T-helper 2 cell treated with Interferon-gamma antibody and Interleukin-4, amounts not matched to agents 100 ng/mL and 5 ng/mL, for 36 hours (primary cell): ENCODE results near the gene KIAA1958. TPM values are rescaled to one million over a fixed set of nuclear protein-coding genes. Genes with fewer than 3 reads are reported as not detected.
"Not testable (repeated sequence)": the region's sequence is repeated elsewhere in the genome, so short reads cannot be mapped to it uniquely, and the experiment has no call there.

Source experiments
- intact Hi-C: fragments of 100-400 bp; cut with micrococcal nuclease; formaldehyde crosslinking; loops from one replicate; pipeline ENCODE4 v1.15.1; 2023
- total RNA-seq: library from RNA; stranded (reverse); gene quantifications from 2 replicates; pipeline ENCODE4 v1.2.3, GENCODE V29; 2022

Gene KIAA1958
- total RNA-seq, 1 donor from 2014 or later = 8.0 TPM

- intact Hi-C loops = no loop called here
Observed at GRCh38 chr9:112582371-112583262, 96.0 kb downstream of the KIAA1958 start.

GRCh38 chr9:112586599-112587155, 100.0 kb downstream of the KIAA1958 start:
- intact Hi-C loops = no loop called here

GRCh38 chr9:112591875-112592274, 105.2 kb downstream of the KIAA1958 start:
- intact Hi-C loops = not testable (repeated sequence)

- intact Hi-C loops = no loop called here
Observed at GRCh38 chr9:112599732-112600131, 113.1 kb downstream of the KIAA1958 start.

- intact Hi-C loops = no loop called here
Observed at GRCh38 chr9:112601636-112602035, 115.0 kb downstream of the KIAA1958 start.

- intact Hi-C loops = no loop called here
Observed at GRCh38 chr9:112604790-112605189, 118.2 kb downstream of the KIAA1958 start.

- intact Hi-C loops = no loop called here
Observed at GRCh38 chr9:112605518-112605917, 118.9 kb downstream of the KIAA1958 start.

GRCh38 chr9:112605963-112606699, 119.5 kb downstream of the KIAA1958 start:
- intact Hi-C loops = no loop called here

GRCh38 chr9:112608851-112609250, 122.2 kb downstream of the KIAA1958 start:
- intact Hi-C loops = no loop called here

- intact Hi-C loops = no loop called here
Observed at GRCh38 chr9:112615584-112616266, 129.1 kb downstream of the KIAA1958 start.

- intact Hi-C loops = no loop called here
Observed at GRCh38 chr9:112617371-112617770, 130.7 kb downstream of the KIAA1958 start.

GRCh38 chr9:112618385-112619009, 131.9 kb downstream of the KIAA1958 start:
- intact Hi-C loops = no loop called here

- intact Hi-C loops = no loop called here
Observed at GRCh38 chr9:112620388-112620787, 133.8 kb downstream of the KIAA1958 start.

- intact Hi-C loops = no loop called here
Observed at GRCh38 chr9:112621018-112621655, 134.5 kb downstream of the KIAA1958 start.

GRCh38 chr9:112623198-112623597, 136.6 kb downstream of the KIAA1958 start:
- intact Hi-C loops = no loop called here

GRCh38 chr9:112624711-112625707, 138.4 kb downstream of the KIAA1958 start:
- intact Hi-C loops = no loop called here

- intact Hi-C loops = no loop called here
Observed at GRCh38 chr9:112629671-112630485, 143.3 kb downstream of the KIAA1958 start.

- intact Hi-C loops = no loop called here
Observed at GRCh38 chr9:112631313-112632070, 144.9 kb downstream of the KIAA1958 start.
